ENCODE results near the gene NSMCE4A. TPM values are rescaled to one million over a fixed set of nuclear protein-coding genes. Genes with fewer than 3 reads are reported as not detected.
"Not testable (repeated sequence)": the region's sequence is repeated elsewhere in the genome, so short reads cannot be mapped to it uniquely, and the experiment has no call there.

Gene NSMCE4A
- total RNA-seq, 1 donor from 2014 or later, result 39.8 TPM

DNA sequence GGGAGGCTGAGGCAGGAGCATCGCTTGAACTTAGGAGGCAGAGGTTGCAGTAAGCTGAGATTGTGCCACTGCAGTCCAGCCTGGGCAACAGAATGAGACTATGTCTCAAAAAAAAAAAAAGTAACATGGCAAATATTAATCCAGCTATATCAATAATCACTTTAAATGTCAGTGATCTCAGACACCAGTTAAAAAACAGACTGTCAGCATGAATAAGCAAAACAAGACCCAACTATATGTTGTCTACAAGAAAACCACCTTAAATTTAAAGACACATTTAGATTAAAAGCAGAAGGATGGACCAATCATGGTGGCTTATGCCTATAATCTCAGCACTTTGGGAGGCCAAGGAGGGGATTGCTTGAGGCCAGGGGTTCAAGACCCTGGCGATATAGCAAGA, 38.7 kb downstream of the NSMCE4A start:
- no peak for DNase-seq (ENCODE audit: low read depth in 2 of 2)

DNA sequence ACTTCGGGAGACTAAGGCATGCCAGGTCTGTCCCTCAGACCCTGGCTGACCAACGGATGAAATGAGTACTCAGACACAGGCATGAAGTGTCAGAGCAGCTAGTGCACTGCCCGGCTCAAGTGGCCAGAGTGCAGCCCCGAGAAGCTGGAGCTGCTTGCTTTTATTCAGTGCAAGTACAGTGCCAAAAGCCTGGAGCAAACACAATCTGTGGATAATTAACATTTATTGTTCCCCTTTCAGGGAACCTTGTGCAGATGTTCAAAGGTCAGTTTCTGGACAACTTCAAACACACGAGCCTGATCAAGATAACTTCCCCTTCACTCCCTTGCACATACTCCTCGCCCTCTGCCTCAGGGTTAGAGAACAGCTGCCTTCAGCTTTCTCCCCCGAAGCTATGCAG, 39.3 kb downstream of the NSMCE4A start:
- DNase-seq (ENCODE audit: low read depth in 2 of 2), result no peak

DNA sequence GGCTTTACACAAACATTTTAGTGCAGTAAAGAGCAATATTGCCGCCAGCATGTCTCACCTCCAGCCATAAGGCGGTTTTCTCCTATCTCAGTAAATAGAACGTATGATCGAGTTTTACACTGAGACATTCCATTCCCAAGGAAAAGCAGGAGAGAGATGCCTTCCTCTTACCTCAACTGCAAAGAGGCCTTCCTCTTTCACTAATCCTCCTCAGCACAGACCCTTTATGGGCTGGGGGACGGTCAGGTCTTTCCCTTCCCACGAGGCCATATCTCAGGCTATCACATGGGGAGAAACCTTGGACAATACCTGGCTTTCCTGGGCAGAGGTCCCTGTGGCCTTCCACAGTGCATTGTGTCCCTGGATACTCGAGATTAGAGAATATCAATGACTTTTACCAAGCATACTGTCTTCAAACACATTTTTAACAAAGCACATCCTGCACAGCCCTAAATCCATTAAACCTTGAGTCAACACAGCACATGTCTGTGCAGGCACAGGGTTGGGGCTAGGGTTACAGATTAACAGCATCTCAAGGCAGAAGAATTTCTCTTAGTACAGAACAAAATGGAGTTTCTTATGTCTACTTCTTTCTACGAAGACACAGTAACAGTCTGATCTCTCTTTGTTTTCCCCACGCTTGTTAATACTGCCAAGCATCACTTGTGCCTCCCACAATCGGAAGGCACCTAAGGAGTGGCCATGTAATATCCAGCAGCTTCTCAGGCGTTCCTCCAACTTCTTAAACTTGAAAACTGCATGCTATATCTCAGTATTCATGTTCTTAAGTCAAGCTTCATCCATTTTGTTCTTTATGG, 44.5 kb downstream of the NSMCE4A start:
- DNase-seq (ENCODE audit: low read depth in 2 of 2), result not testable (repeated sequence)

DNA sequence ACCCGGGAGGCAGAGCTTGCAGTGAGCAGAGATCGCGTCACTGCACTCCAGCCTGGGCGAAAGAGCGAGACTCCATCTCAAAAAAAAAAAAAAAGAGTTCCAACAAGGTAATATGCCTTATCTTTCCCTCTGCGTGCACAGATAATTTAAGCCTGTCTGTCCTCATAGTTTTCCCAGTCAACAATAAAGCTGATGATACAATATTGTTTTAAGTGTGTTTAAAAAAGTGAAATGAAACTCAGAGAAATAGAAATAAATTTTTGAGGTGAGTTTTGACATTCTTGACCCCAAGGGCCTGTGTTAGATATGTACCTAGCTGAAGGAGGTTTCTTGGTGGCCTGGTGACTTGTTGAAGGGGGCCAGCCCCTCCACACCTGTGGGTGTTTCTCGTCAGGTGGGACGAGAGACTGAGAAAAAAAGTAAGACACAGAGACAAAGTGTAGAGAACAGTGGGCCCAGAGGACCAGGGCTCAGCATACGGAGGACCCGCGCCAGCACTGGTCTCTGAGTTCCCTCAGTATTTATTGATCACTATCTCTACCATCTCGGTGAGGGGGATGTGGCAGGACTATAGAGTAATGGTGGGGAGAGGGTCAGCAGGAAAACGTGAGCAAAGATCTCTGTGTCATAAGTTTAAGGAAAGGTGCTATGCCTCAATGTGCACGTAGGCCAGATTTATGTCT, 45.3 kb downstream of the NSMCE4A start:
- DNase-seq (ENCODE audit: low read depth in 2 of 2), result not testable (repeated sequence)

DNA sequence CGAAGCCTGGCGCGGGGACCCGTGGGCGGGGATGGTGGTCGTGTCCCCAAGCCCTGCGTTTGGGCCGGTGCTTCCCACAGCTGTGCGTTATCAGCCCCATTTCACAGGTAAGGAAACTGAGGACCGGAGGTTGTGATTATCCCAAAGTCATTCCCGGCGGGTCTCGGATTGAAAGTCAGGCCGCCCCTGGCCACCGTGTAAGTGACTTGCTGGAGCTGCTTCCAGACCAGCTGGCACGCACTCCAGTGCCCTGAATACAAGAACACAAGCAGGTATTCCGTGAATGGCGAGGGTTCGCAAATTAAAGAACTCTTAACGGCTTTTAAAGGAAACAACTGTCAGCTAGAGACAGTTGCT, 46.5 kb downstream of the NSMCE4A start:
- no peak for DNase-seq (ENCODE audit: low read depth in 2 of 2)

DNA sequence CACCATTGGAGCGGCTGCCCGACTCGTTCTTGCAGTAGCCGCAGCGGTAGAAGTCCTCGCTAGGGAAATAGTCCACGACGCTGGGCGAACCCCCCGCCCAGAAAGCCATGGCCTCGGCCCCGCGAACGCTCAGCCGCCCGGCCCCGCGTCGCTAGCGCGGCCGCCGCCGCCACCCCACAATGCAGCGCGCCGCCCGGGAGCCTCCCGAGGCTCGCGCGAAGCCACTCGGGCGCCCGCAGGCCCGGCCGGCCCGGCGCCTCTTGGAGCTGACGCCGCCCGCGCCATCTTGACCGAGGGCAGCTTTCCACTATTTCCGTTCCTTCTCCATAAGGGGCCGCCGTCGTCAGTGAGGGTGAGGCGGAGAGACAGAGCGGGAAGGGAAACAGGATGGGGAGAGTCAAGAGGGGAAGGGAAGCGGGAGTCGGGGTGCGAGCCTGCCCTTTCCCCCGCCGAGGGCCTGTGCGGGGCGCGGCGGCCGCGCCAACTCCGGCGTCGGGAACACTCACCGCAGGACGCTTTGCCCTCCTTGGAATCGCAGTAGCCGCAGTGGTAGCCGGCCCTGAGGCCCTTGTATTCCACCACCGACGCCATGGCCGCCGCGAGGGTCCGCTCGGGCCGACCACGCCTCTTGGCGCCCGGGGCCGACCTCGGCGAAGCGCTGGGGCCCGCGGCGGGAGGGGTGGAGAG, 47.0 kb downstream of the NSMCE4A start, which contains the start of gene ATE1:
TSS of gene ATE1 (minus strand) at position 191 of the 687 bp plus-strand sequence. CDS start at position 109, 82 bp downstream.
- DNase-seq (ENCODE audit: low read depth in 2 of 2), result peak; percentile 74 to 93

DNA sequence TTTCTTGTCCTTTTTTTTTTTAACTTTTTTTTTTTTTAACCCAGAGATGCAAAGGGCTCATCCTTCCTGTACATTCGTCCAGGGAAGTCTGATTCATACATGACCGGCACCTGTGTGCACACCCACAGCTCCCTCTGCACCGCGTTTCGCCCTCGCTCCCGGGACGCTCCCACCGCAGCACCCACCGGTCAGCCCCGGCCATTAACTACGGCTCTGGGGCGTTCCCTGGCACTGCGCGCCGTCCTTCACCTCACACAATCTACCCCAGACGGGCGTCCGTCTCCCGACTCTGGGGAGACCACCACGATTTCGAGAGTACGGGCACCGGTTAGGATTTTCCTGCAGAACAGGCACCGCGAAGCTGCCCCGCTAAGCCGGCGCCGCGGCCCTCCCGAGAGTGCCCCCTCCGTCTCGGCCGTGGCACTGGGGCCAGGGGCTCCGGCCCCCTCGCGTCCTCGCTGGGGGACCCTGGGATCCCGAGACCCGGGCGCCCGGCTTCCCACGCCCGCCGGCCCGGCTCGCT, 47.6 kb downstream of the NSMCE4A start:
- DNase-seq (ENCODE audit: low read depth in 2 of 2), result peak; percentile 70 to 78

DNA sequence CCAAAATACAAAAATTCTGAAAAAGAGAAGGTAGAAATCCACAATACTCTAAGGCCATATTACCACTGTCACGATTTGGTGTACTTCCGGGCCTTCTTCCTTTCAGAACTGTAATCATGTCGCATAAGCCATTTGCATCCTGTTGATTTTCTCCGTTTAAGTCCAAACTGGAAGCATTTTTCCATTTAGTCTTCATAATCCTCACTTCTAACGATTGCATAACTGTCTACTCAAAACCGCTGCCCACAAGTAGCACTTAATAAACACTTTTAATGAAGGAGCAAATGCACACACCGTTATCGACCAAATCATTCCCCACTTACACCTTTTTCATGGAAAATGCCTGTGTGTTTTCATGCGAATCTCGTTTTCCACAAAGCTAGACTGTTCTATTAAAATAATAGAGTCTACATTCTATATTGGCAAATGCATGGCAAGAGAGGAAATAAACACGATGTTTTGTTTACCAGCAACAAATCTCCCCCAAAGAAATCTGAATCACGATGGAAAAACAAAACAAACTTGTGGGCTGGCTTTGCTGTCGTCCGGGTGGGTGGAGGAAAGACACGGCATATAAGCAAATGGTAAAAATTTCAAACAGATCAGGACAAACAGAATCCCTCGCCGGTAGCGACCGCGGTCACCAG, 48.2 kb downstream of the NSMCE4A start:
- DNase-seq (ENCODE audit: low read depth in 2 of 2), result peak; percentile 26 to 30

DNA sequence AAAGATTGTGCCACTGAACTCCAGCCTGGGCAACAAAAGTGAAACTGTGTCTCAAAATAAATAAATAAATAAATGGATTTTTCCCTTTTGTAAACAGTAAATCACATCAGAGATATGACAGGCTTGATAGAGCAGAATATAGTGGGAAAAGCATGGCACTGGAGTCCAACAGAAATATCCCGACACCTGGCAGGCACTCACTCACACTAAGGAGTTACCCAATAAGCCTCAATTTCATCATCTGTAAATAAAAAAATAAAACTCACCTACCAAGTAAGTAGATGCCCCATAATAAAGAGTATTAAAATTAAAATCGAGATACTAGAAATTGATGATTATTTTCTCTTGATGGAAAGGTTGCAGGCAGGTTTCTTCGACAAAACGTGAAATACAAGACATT, 48.9 kb downstream of the NSMCE4A start:
- no peak for DNase-seq (ENCODE audit: low read depth in 2 of 2)

DNA sequence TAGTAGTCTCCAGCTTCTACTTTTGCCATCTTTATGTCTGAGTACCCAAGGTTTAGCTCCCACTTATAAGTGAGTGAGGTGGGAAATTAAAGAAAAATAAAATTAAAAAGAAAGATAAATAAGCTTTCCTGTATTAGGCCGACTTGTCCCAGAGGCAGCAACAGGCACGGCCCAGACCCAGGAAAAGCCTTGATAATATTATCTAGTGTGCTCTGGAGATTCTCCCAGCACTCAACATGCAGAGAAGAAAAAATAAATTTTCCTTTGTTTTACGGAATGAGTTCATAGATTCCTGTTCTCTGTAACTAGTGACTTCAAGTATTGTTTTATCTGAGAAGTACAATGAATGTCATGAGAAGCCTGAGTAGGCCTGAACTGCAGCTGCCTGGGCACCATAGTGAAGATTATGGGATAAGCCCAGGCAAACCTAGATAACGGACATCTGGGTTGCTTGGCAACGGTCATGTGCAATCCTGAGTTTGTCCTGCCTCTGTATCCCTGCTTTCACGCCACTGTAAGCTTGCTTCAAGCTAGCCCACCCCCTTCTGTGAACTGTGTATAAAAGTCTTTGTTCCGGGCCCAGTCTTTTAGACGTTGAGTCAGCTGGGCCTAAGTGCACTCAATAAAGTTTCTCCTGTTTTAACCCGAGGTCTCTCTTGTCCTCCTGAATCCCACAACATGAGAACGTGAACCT, 53.6 kb downstream of the NSMCE4A start:
- no peak for DNase-seq (ENCODE audit: low read depth in 2 of 2)

DNA sequence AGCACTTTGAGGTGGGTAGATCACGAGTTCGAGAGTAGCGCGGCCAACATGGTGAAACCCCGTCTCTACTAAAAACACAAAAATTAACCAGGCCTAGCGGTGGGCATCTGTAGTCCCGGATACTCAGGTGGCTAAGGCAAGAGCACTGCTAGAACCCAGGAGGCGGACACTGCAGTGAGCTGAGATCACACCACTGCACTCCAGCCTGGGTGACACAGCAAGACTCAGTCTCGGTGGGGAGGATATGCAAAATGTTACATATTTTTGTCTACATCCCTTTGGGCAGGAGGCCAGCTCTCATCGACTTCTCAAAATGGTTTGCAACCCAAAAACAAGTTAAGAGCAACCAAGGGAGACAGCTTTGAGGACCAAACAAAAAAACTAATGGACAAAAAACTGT, 55.4 kb downstream of the NSMCE4A start:
- no peak for DNase-seq (ENCODE audit: low read depth in 2 of 2)

DNA sequence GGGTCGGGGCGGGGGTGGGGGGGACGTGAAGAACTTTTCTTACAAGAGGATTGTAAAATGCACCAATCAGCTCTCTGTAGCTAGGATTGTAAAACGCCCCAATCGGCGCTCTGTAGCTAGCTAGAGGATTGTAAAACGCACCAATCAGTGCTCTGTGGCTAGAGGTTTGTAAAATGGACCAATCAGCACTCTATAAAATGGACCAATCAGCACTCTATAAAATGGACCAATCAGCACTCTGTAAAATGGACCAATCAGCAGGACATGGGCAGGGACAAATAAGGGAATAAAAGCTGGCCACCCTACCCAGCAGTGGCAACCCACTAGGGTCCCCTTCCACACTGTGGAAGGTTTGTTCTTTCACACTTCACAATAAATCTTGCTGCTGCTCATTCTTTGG, 56.2 kb downstream of the NSMCE4A start:
- not testable (repeated sequence) for DNase-seq (ENCODE audit: low read depth in 2 of 2)

DNA sequence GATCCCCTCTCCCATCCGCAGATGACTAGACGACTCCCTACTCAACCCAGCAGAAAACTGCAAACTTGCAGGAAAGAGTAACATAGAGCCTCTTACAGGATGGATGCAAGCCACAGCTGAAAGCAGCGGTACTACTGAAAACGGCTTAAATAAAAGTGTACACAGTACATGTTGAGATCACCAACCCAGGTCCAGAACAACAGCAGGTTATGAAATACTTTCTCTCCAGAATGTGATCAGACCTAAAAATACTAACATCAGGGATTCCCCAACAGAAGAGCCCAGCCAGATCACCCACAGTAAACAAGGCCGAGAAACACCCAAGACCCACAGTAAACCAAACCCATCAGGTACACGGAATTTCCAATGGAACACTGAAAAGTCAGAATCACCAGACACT, 60.4 kb downstream of the NSMCE4A start:
- DNase-seq (ENCODE audit: low read depth in 2 of 2), result no peak

DNA sequence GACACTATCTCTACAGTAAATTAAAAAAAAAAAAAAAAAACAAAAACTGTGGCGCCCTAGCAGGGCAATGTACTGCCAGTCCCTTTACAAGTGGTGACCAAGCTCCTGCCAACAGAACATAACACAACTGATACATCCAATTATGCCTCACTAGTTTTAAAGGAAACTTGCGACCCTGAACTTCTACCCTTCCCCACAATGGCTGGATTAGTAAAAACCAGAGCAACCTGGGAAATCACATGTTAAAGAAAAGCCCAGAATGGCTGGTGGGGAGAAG, 63.7 kb downstream of the NSMCE4A start:
- DNase-seq (ENCODE audit: low read depth in 2 of 2), result no peak

DNA sequence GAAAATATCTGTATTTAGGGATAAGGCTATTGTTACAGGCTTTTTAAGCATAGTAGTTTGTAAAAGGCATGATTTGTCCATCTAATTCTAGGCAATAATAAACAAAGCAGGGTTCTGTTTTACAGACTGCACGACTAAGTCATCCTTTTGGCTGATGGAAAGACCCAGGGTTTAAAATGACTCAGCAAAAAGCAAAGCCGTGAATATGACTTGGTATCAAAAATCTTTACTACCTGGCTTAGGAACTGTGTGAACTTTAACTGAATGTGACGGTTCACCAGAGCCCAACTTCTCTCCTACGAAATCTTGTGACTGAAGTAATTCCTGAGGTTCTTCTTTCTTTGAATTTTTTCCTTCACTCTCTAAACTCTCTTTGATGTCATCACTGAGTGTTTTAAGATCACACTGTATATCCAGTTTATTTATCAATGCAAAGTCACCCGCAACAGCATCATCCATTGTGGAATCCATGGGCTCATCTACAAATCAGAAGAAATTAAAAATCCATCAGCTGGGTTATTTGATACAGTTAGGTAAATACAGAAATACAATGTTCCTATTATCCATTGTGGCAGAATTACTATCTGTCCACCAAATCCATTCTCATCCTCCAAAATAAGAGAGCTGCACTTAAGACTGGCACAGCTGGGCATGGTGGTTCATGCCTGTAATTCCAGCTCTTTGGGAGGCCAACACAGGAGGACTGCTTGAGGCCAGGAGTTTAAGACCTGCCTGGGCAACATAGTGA, 64.2 kb downstream of the NSMCE4A start:
- DNase-seq (ENCODE audit: low read depth in 2 of 2), result peak in 1 of 2 donors; percentile 6

Other genes with a start within 250 kb of the NSMCE4A start
- 31.1 and 32.0 TPM in 2 replicates for gene ATE1, start 47.2 kb downstream of the NSMCE4A start, total RNA-seq
- 3.4 and 3.7 TPM in 2 replicates for gene TACC2, start 13.9 kb upstream of the NSMCE4A start, total RNA-seq

Measured in dermis microvascular lymphatic vessel endothelial cell (primary cell).